HG02943 (cell line): Measurements from ENCODE around the gene CNTN1.
"Not testable (repeated sequence)": the region's sequence is repeated elsewhere in the genome, so short reads cannot be mapped to it uniquely, and the experiment has no call there.

Source experiments
- ATAC-seq: cut with Tn5 transposase; IDR thresholded peaks from one replicate; pipeline ENCODE4 v1.9.1; 2021; ENCODE audit warnings: mild to moderate bottlenecking, low read depth, moderate library complexity; ENCODE audit not compliant: unreplicated experiment

The CNTN1 gene

GRCh38 chr12:41076114-41076513, 383.9 kb downstream of the CNTN1 start:
- ATAC-seq = no peak

GRCh38 chr12:41081241-41081640, 389.0 kb downstream of the CNTN1 start:
- not testable (repeated sequence) for ATAC-seq

- ATAC-seq = no peak
These were observed 397.2 kb downstream of the CNTN1 start for GRCh38 chr12:41089438-41089837.

GRCh38 chr12:41092115-41092514, 399.9 kb downstream of the CNTN1 start:
- no peak for ATAC-seq

- no peak for ATAC-seq
These were observed 404.6 kb downstream of the CNTN1 start for GRCh38 chr12:41096797-41097196.

GRCh38 chr12:41100572-41100971, 408.3 kb downstream of the CNTN1 start:
- no peak for ATAC-seq

GRCh38 chr12:41101806-41102205, 409.6 kb downstream of the CNTN1 start:
- no peak for ATAC-seq

GRCh38 chr12:41103614-41104013, 411.4 kb downstream of the CNTN1 start:
- no peak for ATAC-seq

GRCh38 chr12:41106315-41106714, 414.1 kb downstream of the CNTN1 start:
- ATAC-seq = no peak

- no peak for ATAC-seq
These were observed 415.8 kb downstream of the CNTN1 start for GRCh38 chr12:41108032-41108431.

- no peak for ATAC-seq
These were observed 420.7 kb downstream of the CNTN1 start for GRCh38 chr12:41112903-41113302.

GRCh38 chr12:41120211-41120610, 428.0 kb downstream of the CNTN1 start:
- no peak for ATAC-seq

GRCh38 chr12:41121374-41121773, 429.1 kb downstream of the CNTN1 start:
- no peak for ATAC-seq
